GM12878 (cell line): ENCODE data around the gene ARHGAP30. TPM values are rescaled to one million over a fixed set of nuclear protein-coding genes. Genes with fewer than 3 reads are reported as not detected.

Experiments used
- EGR1 ChIP-seq, 2 experiments: IDR thresholded peaks; 1 replicate in 1 of 2; 2 replicates in 1 of 2; pipeline ENCODE4 v1.6.1; 2011 to 2012; ENCODE audit warnings: low read depth in 2 of 2, low read length in 2 of 2, borderline replicate concordance in 1 of 2, mild to moderate bottlenecking in 1 of 2, moderate library complexity in 1 of 2
- ETV6 ChIP-seq, 2 experiments: fragments of 450-650 bp in 1 of 2; IDR thresholded peaks in 1 of 2; conservative IDR thresholded peaks in 1 of 2; 2 replicates each; pipeline ENCODE4 v1.6.1; 2014; ENCODE audit warnings: antibody characterized with exemption in 1 of 2, borderline replicate concordance in 1 of 2, low read depth in 1 of 2, mild to moderate bottlenecking in 1 of 2, moderate library complexity in 1 of 2
- FOXM1 ChIP-seq: IDR thresholded peaks from 2 replicates; pipeline ENCODE4 v1.6.1; 2012; ENCODE audit warnings: low read depth, mild to moderate bottlenecking, inconsistent platforms, low read length, moderate library complexity
- GABPA ChIP-seq: IDR thresholded peaks from 2 replicates; pipeline ENCODE4 v1.6.1; 2014; ENCODE audit warnings: antibody characterized with exemption, low read depth, mild to moderate bottlenecking, inconsistent platforms
- GATAD2B ChIP-seq: fragments of 450-650 bp; conservative IDR thresholded peaks from 2 replicates; pipeline ENCODE4 v1.6.1; 2017; ENCODE audit warnings: low read depth, mild to moderate bottlenecking, moderate library complexity
- HDGF ChIP-seq: fragments of 450-650 bp; IDR thresholded peaks from 2 replicates; pipeline ENCODE4 v1.6.1; 2016; ENCODE audit warnings: antibody characterized with exemption
- LARP7 ChIP-seq: fragments of 450-650 bp; IDR thresholded peaks from 2 replicates; pipeline ENCODE4 v1.6.1; 2017; ENCODE audit warnings: mild to moderate bottlenecking
- NKRF ChIP-seq: fragments of 450-650 bp; conservative IDR thresholded peaks from 2 replicates; pipeline ENCODE4 v1.6.1; 2017; ENCODE audit warnings: mild to moderate bottlenecking, moderate library complexity
- NRF1 ChIP-seq: conservative IDR thresholded peaks from 2 replicates; pipeline ENCODE4 v1.6.1; 2011; ENCODE audit warnings: mild to moderate bottlenecking, low read depth, low read length, improper control_type of control experiment
- POLR2A ChIP-seq: IDR thresholded peaks from 2 replicates; pipeline ENCODE4 v1.6.1; 2011; ENCODE audit warnings: low read depth, mild to moderate bottlenecking, low read length
- POLR2AphosphoS5 ChIP-seq: IDR thresholded peaks from 2 replicates; pipeline ENCODE4 v1.6.1; 2011; ENCODE audit warnings: mild to moderate bottlenecking, low read length, inconsistent platforms
- REST ChIP-seq: IDR thresholded peaks from 2 replicates; pipeline ENCODE4 v1.6.1; 2012; ENCODE audit warnings: mild to moderate bottlenecking, low read depth, low read length
- RUNX3 ChIP-seq: IDR thresholded peaks from 2 replicates; pipeline ENCODE4 v1.6.1; 2012; ENCODE audit warnings: low read length, inconsistent platforms
- SREBF1 ChIP-seq: IDR thresholded peaks from 2 replicates; pipeline ENCODE4 v1.6.1; 2012; ENCODE audit warnings: mild to moderate bottlenecking, low read length
- STAT1 ChIP-seq: fragments of 450-650 bp; conservative IDR thresholded peaks from 2 replicates; pipeline ENCODE4 v1.6.1; 2014; ENCODE audit warnings: antibody characterized with exemption, mild to moderate bottlenecking
- TAF1 ChIP-seq: IDR thresholded peaks from 2 replicates; pipeline ENCODE4 v1.6.1; 2011; ENCODE audit warnings: mild to moderate bottlenecking, low read depth, low read length, borderline replicate concordance
- YY1 ChIP-seq: IDR thresholded peaks from 2 replicates; pipeline ENCODE4 v1.6.1; 2011; ENCODE audit warnings: low read depth, mild to moderate bottlenecking, low read length
- ZBED1 ChIP-seq: IDR thresholded peaks from 2 replicates; pipeline ENCODE4 v1.6.1; 2016; ENCODE audit warnings: borderline replicate concordance
- ZBTB40 ChIP-seq: fragments of 450-650 bp; IDR thresholded peaks from 2 replicates; pipeline ENCODE4 v1.6.1; 2016; ENCODE audit warnings: mild to moderate bottlenecking, moderate library complexity, borderline replicate concordance
- ZNF24 ChIP-seq: fragments of 450-650 bp; IDR thresholded peaks from 2 replicates; pipeline ENCODE4 v1.6.1; 2017; ENCODE audit warnings: antibody characterized with exemption, mild to moderate bottlenecking
- ZNF384 ChIP-seq: IDR thresholded peaks from 2 replicates; pipeline ENCODE4 v1.6.1; 2012; ENCODE audit warnings: low read depth, mild to moderate bottlenecking, low read length, improper control_type of control experiment, borderline replicate concordance
- polyA plus RNA-seq, 11 experiments: library from polyadenylated mRNA; depleted of rRNA in 4 of 11; unstranded in 6 of 11; stranded (reverse) in 5 of 11; fragments of >200 nt; fragmentation: Nextera tagmentation in 4 of 11; fragmentation: Illumina TruSeq in 1 of 11; extraction: Ambion mirVana in 4 of 11; extraction: Trizol in 1 of 11; gene quantifications; 1 replicate in 1 of 11; 2 replicates in 10 of 11; pipeline versions ENCODE4 v1.2.1 to v1.2.3, GENCODE V29; 2011 to 2016; ENCODE audit warnings: inconsistent platforms in 2 of 11, missing spikeins in 2 of 11, low read depth in 1 of 11
- total RNA-seq, 4 experiments: library from RNA; depleted of rRNA in 3 of 4; stranded (reverse); fragments of >200 nt in 3 of 4; fragmentation: Illumina TruSeq in 1 of 4; extraction: Trizol in 1 of 4; gene quantifications; 2 replicates each; pipeline versions ENCODE4 v1.2.1 to v1.2.3, GENCODE V29; 2013 to 2021

The ARHGAP30 gene
- total and polyA plus RNA-seq, 10 of the 15 experiments (the other 5 are each of a cell fraction or from before 2014, with no cell fraction given), result 12.9 to 143 (median 76.3) TPM

- TF ChIP-seq NKRF (peak; percentile 89; the same call in 1 of the 2 replicates), EGR1 (IDR thresholded peaks at IDR 0.05; ENCODE audit: borderline replicate concordance in 1 of 2, low read depth in 2 of 2, low read length in 2 of 2) (peak in 1 of 2 experiments; percentile 92; a peak in 2 of 3 replicates), ZBTB40 (peak; percentile 86), ZNF384 (no peak), POLR2A (peak; percentile 99), NRF1 (no peak), ETV6 (conservative IDR thresholded peaks at IDR 0.05 in 1 of 2, IDR thresholded peaks at IDR 0.05 in 1 of 2; ENCODE audit: borderline replicate concordance in 1 of 2, low read depth in 1 of 2) (no peak), YY1 (peak; percentile 98), POLR2AphosphoS5 (peak; percentile 92), GATAD2B (peak; percentile 79), LARP7 (peak; percentile 69; the same call in 1 of the 2 replicates), GABPA (peak; percentile 86), SREBF1 (no peak), ZBED1 (peak; percentile 34; the same call in 1 of the 2 replicates), HDGF (0 out of 2 replicates have a peak, but pooled peaks have one; percentile 68), REST (0 out of 2 replicates have a peak, but pooled peaks have one; percentile 47), ZNF24 (no peak), STAT1 (no peak), TAF1 (peak; percentile 94), RUNX3 (peak; percentile 24), FOXM1 (no peak)
Observed at GRCh38 chr1:161117759-161118581, 48.3 kb upstream of the ARHGAP30 start, which contains the start of the genes NIT1 and PFDN2 (continued).
